ENCODE data around the gene PGAM5.

The PGAM5 gene

GRCh38 chr12:132710405-132711079, at the start of gene PGAM5:
Gene PGAM5, plus strand, starts transcription at chr12:132710842. Its CDS starts 35 bp downstream, at chr12:132710877.
- peak within 1 kb of the TSS; percentile 80 for H3K4me3 ChIP-seq (ENCODE audit: low read length)
- peaks cover 82% of the 10 kb centered on the region for H3K79me2 ChIP-seq (ENCODE audit: control insufficient read depth, low read length)
- H3K9me3 ChIP-seq (ENCODE audit: control insufficient read depth, insufficient read depth, low read length) = no peaks in the 10 kb centered on the region
- H3K27ac ChIP-seq (ENCODE audit: low read depth, low read length) = peak within 1 kb of the TSS; percentile 77
- H3K36me3 ChIP-seq (ENCODE audit: control insufficient read depth, low read length) = peaks cover 51% of the 10 kb centered on the region
- peak within 1 kb of the TSS; percentile 70 for H3K4me2 ChIP-seq (ENCODE audit: low read length)
- no peaks in the 10 kb centered on the region for H3K9me2 ChIP-seq (replicated peaks; ENCODE audit: control insufficient read depth, low read length)
- TF ChIP-seq CTCF (IDR thresholded peaks at IDR 0.05; ENCODE audit: low read depth, low read length, poor library complexity, severe bottlenecking) = no peak
- H3K27me3 ChIP-seq (ENCODE audit: control insufficient read depth, low read length) = no peaks in the 10 kb centered on the region
- peaks cover 8% of the 10 kb centered on the region; the same call in 1 of the 2 replicates for H3F3A ChIP-seq (ENCODE audit: control insufficient read depth, insufficient read depth)
- peaks cover 23% of the 10 kb centered on the region; the same call in 1 of the 2 replicates for H3K4me1 ChIP-seq (ENCODE audit: control insufficient read depth, low read length)
- H4K20me1 ChIP-seq (ENCODE audit: control insufficient read depth, insufficient read depth, low read depth, low read length) = 0 out of 2 replicates have a peak, but pooled peaks cover 7% of the 10 kb centered on the region

GRCh38 chr12:132660996-132661395, 49.6 kb upstream of the PGAM5 start:
- Histone ChIP-seq H3K27me3 (ENCODE audit: control insufficient read depth, low read length) (no peaks in the 10 kb centered on the region), H3K79me2 (ENCODE audit: control insufficient read depth, low read length) (0 out of 2 replicates have a peak, but pooled peaks cover 7% of the 10 kb centered on the region), H3K9me2 (replicated peaks; ENCODE audit: control insufficient read depth, low read length) (no peaks in the 10 kb centered on the region), H3F3A (ENCODE audit: control insufficient read depth, insufficient read depth) (no peaks in the 10 kb centered on the region), H3K27ac (ENCODE audit: low read depth, low read length) (no peak overlapping the region), H3K4me1 (ENCODE audit: control insufficient read depth, low read length) (no peaks in the 10 kb centered on the region), H3K36me3 (ENCODE audit: control insufficient read depth, low read length) (peaks cover 99% of the 10 kb centered on the region), H3K4me2 (ENCODE audit: low read length) (no peak overlapping the region), H3K4me3 (ENCODE audit: low read length) (no peak overlapping the region), H4K20me1 (ENCODE audit: control insufficient read depth, insufficient read depth, low read depth, low read length) (no peaks in the 10 kb centered on the region), H3K9me3 (ENCODE audit: control insufficient read depth, insufficient read depth, low read length) (no peaks in the 10 kb centered on the region)
- no peak for TF ChIP-seq EZH2phosphoT487 (IDR thresholded peaks at IDR 0.05; ENCODE audit: borderline replicate concordance, low read length)
- no peak for TF ChIP-seq CTCF (IDR thresholded peaks at IDR 0.05; ENCODE audit: low read depth, low read length, poor library complexity, severe bottlenecking)

- H3K36me3 ChIP-seq (ENCODE audit: control insufficient read depth, low read length) = peaks cover 99% of the 10 kb centered on the region
Observed at GRCh38 chr12:132661972-132662371, 48.7 kb upstream of the PGAM5 start.

More at GRCh38 chr12:132661972-132662371, 48.7 kb upstream of the PGAM5 start:
- no peaks in the 10 kb centered on the region for H3F3A ChIP-seq (ENCODE audit: control insufficient read depth, insufficient read depth)
- H3K9me2 ChIP-seq (replicated peaks; ENCODE audit: control insufficient read depth, low read length) = no peaks in the 10 kb centered on the region
- H3K27ac ChIP-seq (ENCODE audit: low read depth, low read length) = no peak overlapping the region
- no peaks in the 10 kb centered on the region for H3K4me1 ChIP-seq (ENCODE audit: control insufficient read depth, low read length)
- no peak overlapping the region for H3K4me3 ChIP-seq (ENCODE audit: low read length)
- H3K9me3 ChIP-seq (ENCODE audit: control insufficient read depth, insufficient read depth, low read length) = no peaks in the 10 kb centered on the region
- H3K4me2 ChIP-seq (ENCODE audit: low read length) = no peak overlapping the region
- TF ChIP-seq EZH2phosphoT487 (IDR thresholded peaks at IDR 0.05; ENCODE audit: borderline replicate concordance, low read length) (no peak), CTCF (IDR thresholded peaks at IDR 0.05; ENCODE audit: low read depth, low read length, poor library complexity, severe bottlenecking) (no peak)
- no peaks in the 10 kb centered on the region for H4K20me1 ChIP-seq (ENCODE audit: control insufficient read depth, insufficient read depth, low read depth, low read length)
- H3K27me3 ChIP-seq (ENCODE audit: control insufficient read depth, low read length) = no peaks in the 10 kb centered on the region
- 0 out of 2 replicates have a peak, but pooled peaks cover 7% of the 10 kb centered on the region for H3K79me2 ChIP-seq (ENCODE audit: control insufficient read depth, low read length)

Data from DOHH2 (cell line).